Karpas-422 (cell line): ENCODE results near the gene CACTIN. TPM values are rescaled to one million over a fixed set of nuclear protein-coding genes. Genes with fewer than 3 reads are reported as not detected.

Source experiments
- DNase-seq: peaks from one replicate; pipeline ENCODE4 v3.0.0-alpha.2; 2015
- H2AFZ ChIP-seq: fragments of 200-600 bp; sonication (generic); 2 replicates; pipeline ENCODE4 v1.6.1; 2014; ENCODE audit warnings: antibody characterized with exemption, low read length, mixed read lengths
- H3K27ac ChIP-seq: fragments of 200-600 bp; sonication (generic); 2 replicates; pipeline ENCODE4 v1.5.1; 2014; ENCODE audit warnings: mild to moderate bottlenecking, low read length, moderate library complexity
- H3K27me3 ChIP-seq: fragments of 200-600 bp; sonication (generic); 2 replicates; pipeline ENCODE4 v1.6.1; 2014; ENCODE audit warnings: low read length, mixed read lengths
- H3K36me3 ChIP-seq: fragments of 200-600 bp; sonication (generic); 2 replicates; pipeline ENCODE4 v1.6.1; 2014; ENCODE audit warnings: low read length, mixed read lengths; ENCODE audit not compliant: insufficient read depth
- H3K4me1 ChIP-seq: fragments of 200-600 bp; sonication (generic); 2 replicates; pipeline ENCODE4 v1.6.1; 2014; ENCODE audit warnings: mild to moderate bottlenecking, low read length, mixed read lengths
- H3K4me2 ChIP-seq: fragments of 200-600 bp; sonication (generic); 2 replicates; pipeline ENCODE4 v1.6.1; 2014; ENCODE audit warnings: low read length, low read depth, mild to moderate bottlenecking; ENCODE audit not compliant: poor library complexity, severe bottlenecking
- H3K4me3 ChIP-seq: fragments of 200-600 bp; sonication (generic); 2 replicates; pipeline ENCODE4 v1.5.1; 2014; ENCODE audit warnings: mild to moderate bottlenecking, antibody characterized with exemption, low read length, mixed read lengths
- H3K79me2 ChIP-seq: fragments of 200-600 bp; sonication (generic); 2 replicates; pipeline ENCODE4 v1.6.1; 2014; ENCODE audit warnings: mild to moderate bottlenecking, low read length, mixed read lengths
- H3K9ac ChIP-seq: fragments of 200-600 bp; sonication (generic); 2 replicates; pipeline ENCODE4 v1.6.0; 2014; ENCODE audit warnings: low read length
- H3K9me2 ChIP-seq: fragments of 200-600 bp; sonication (generic), shearing (Covaris generic); replicated peaks from 2 replicates; pipeline ENCODE4 v1.6.0; 2014; ENCODE audit warnings: mild to moderate bottlenecking, low read length, moderate library complexity; ENCODE audit not compliant: insufficient read depth
- H3K9me3 ChIP-seq: fragments of 300-700, 200-600 bp; sonication (generic); 2 replicates; pipeline ENCODE4 v1.6.1; 2014; ENCODE audit warnings: low read length, mixed read lengths
- H4K20me1 ChIP-seq: fragments of 200-600 bp; sonication (generic); 2 replicates; pipeline ENCODE4 v1.6.1; 2014; ENCODE audit warnings: mild to moderate bottlenecking, antibody characterized with exemption, low read length, low read depth; ENCODE audit not compliant: insufficient read depth
- total RNA-seq: library from RNA; depleted of rRNA; stranded (reverse); fragments of >200 nt; shearing (Covaris generic); gene quantifications from 2 replicates; pipeline ENCODE4 v1.2.3, GENCODE V29; 2014; ENCODE audit warnings: low replicate concordance

CACTIN gene
- total RNA-seq, 1 experiment from 2014 or later = 9.5 TPM

- H4K20me1 ChIP-seq = peaks cover 7% of the 10 kb centered on the region; the same call in 1 of the 2 replicates
- H3K4me3 ChIP-seq = no peak overlapping the region
- peaks cover 10% of the 10 kb centered on the region; the same call in 1 of the 2 replicates for H3K36me3 ChIP-seq
- no peaks in the 10 kb centered on the region for H3K9me2 ChIP-seq
- no peak overlapping the region for H3K27ac ChIP-seq
- H3K4me1 ChIP-seq = peaks cover 2% of the 10 kb centered on the region; the same call in 1 of the 2 replicates
- H3K79me2 ChIP-seq = peaks cover 2% of the 10 kb centered on the region; the same call in 1 of the 2 replicates
- no peaks in the 10 kb centered on the region for H3K27me3 ChIP-seq
- no peaks in the 10 kb centered on the region for H3K9me3 ChIP-seq
- no peak overlapping the region for H2AFZ ChIP-seq
- H3K4me2 ChIP-seq = no peak overlapping the region
- H3K9ac ChIP-seq = no peak overlapping the region
- peak; percentile 27 for DNase-seq
Observed at GRCh38 chr19:3578390-3578789, 48.2 kb downstream of the CACTIN start.

- peak; percentile 16 for DNase-seq
- Histone ChIP-seq H3K4me2 (no peak overlapping the region), H3K4me1 (peaks cover 4% of the 10 kb centered on the region; the same call in 1 of the 2 replicates), H3K27ac (no peak overlapping the region), H4K20me1 (peaks cover 7% of the 10 kb centered on the region; the same call in 1 of the 2 replicates), H3K27me3 (no peaks in the 10 kb centered on the region), H3K36me3 (peaks cover 10% of the 10 kb centered on the region; the same call in 1 of the 2 replicates), H3K79me2 (peaks cover 5% of the 10 kb centered on the region; the same call in 1 of the 2 replicates), H3K4me3 (no peak overlapping the region), H3K9me2 (no peaks in the 10 kb centered on the region), H3K9ac (no peak overlapping the region), H3K9me3 (no peaks in the 10 kb centered on the region), H2AFZ (no peak overlapping the region)
Observed at GRCh38 chr19:3577723-3578344, 48.8 kb downstream of the CACTIN start.

- Histone ChIP-seq H3K27me3 (no peaks in the 10 kb centered on the region), H4K20me1 (peaks cover 7% of the 10 kb centered on the region; the same call in 1 of the 2 replicates), H3K4me2 (no peak overlapping the region), H3K9ac (no peak overlapping the region), H3K4me3 (no peak overlapping the region), H3K79me2 (peaks cover 10% of the 10 kb centered on the region), H3K9me3 (no peaks in the 10 kb centered on the region), H3K4me1 (peaks cover 9% of the 10 kb centered on the region), H3K36me3 (peaks cover 10% of the 10 kb centered on the region; the same call in 1 of the 2 replicates), H2AFZ (no peak overlapping the region), H3K27ac (no peak overlapping the region), H3K9me2 (no peaks in the 10 kb centered on the region)
- peak; percentile 42 for DNase-seq
Observed at GRCh38 chr19:3576696-3577443, 49.7 kb downstream of the CACTIN start.

GRCh38 chr19:3575949-3576673, 50.5 kb downstream of the CACTIN start:
- Histone ChIP-seq H3K9ac (no peak overlapping the region), H3K79me2 (peaks cover 13% of the 10 kb centered on the region), H3K27ac (no peak overlapping the region), H3K27me3 (no peaks in the 10 kb centered on the region), H3K4me2 (no peak overlapping the region), H4K20me1 (peaks cover 7% of the 10 kb centered on the region; the same call in 1 of the 2 replicates), H3K9me2 (no peaks in the 10 kb centered on the region), H3K4me3 (no peak overlapping the region), H2AFZ (no peak overlapping the region), H3K36me3 (peaks cover 10% of the 10 kb centered on the region; the same call in 1 of the 2 replicates), H3K4me1 (peaks cover 10% of the 10 kb centered on the region), H3K9me3 (no peaks in the 10 kb centered on the region)
- peak; percentile 40 for DNase-seq

GRCh38 chr19:3575260-3575741, 51.3 kb downstream of the CACTIN start:
- H3K27me3 ChIP-seq = no peaks in the 10 kb centered on the region
- H3K9me3 ChIP-seq = no peaks in the 10 kb centered on the region
- DNase-seq = peak; percentile 49
- H4K20me1 ChIP-seq = peaks cover 7% of the 10 kb centered on the region; the same call in 1 of the 2 replicates
- H3K4me1 ChIP-seq = peaks cover 10% of the 10 kb centered on the region
- H3K9me2 ChIP-seq = no peaks in the 10 kb centered on the region
- H3K79me2 ChIP-seq = peaks cover 13% of the 10 kb centered on the region
- no peak overlapping the region for H3K27ac ChIP-seq
- no peak overlapping the region for H3K4me2 ChIP-seq
- H3K36me3 ChIP-seq = peaks cover 10% of the 10 kb centered on the region; the same call in 1 of the 2 replicates
- H2AFZ ChIP-seq = no peak overlapping the region
- no peak overlapping the region for H3K9ac ChIP-seq
- no peak overlapping the region for H3K4me3 ChIP-seq

GRCh38 chr19:3573858-3574637, 52.5 kb downstream of the CACTIN start:
- peak overlapping the region; percentile 97 for H3K4me3 ChIP-seq
- no peaks in the 10 kb centered on the region for H3K27me3 ChIP-seq
- H3K79me2 ChIP-seq = peaks cover 13% of the 10 kb centered on the region
- peaks cover 7% of the 10 kb centered on the region; the same call in 1 of the 2 replicates for H4K20me1 ChIP-seq
- peak overlapping the region; percentile 95 for H3K4me2 ChIP-seq
- no peak overlapping the region for H2AFZ ChIP-seq
- H3K36me3 ChIP-seq = peaks cover 10% of the 10 kb centered on the region; the same call in 1 of the 2 replicates
- peak; percentile 100 for DNase-seq
- peak overlapping the region; percentile 94; the same call in 1 of the 2 replicates for H3K9ac ChIP-seq
- H3K4me1 ChIP-seq = peaks cover 13% of the 10 kb centered on the region
- H3K9me3 ChIP-seq = no peaks in the 10 kb centered on the region
- H3K9me2 ChIP-seq = no peaks in the 10 kb centered on the region
- H3K27ac ChIP-seq = no peak overlapping the region

GRCh38 chr19:3573162-3573857, 53.3 kb downstream of the CACTIN start:
- DNase-seq = peak; percentile 70
- Histone ChIP-seq H4K20me1 (peaks cover 7% of the 10 kb centered on the region; the same call in 1 of the 2 replicates), H3K4me3 (peak overlapping the region; percentile 97), H3K27ac (peak overlapping the region; percentile 68), H3K36me3 (peaks cover 10% of the 10 kb centered on the region; the same call in 1 of the 2 replicates), H3K9me3 (no peaks in the 10 kb centered on the region), H3K79me2 (peaks cover 13% of the 10 kb centered on the region), H3K9me2 (no peaks in the 10 kb centered on the region), H3K4me1 (peaks cover 13% of the 10 kb centered on the region), H3K4me2 (peak overlapping the region; percentile 95), H2AFZ (0 out of 2 replicates have a peak overlapping the region, but pooled peaks have one; percentile 57), H3K27me3 (no peaks in the 10 kb centered on the region), H3K9ac (peak overlapping the region; percentile 94)
